ENCODE results near the gene TBC1D32.

The TBC1D32 gene

GRCh38 chr6:121158438-121158837, 175.8 kb downstream of the TBC1D32 start:
- H3K36me3 ChIP-seq (ENCODE audit: control insufficient read depth in 2 of 2, insufficient read depth in 1 of 2, low read length in 2 of 2) = peaks cover 0 to 33% of the 10 kb centered on the region in 2 experiments; a peak in 1 of 3 replicates
- H3K4me1 ChIP-seq (ENCODE audit: control insufficient read depth, insufficient read depth, low read length) = no peaks in the 10 kb centered on the region
- H3K27ac ChIP-seq (ENCODE audit: extremely low read depth, low read depth, low read length) = no peak overlapping the region
- ChIA-PET POLR2A (no interaction called here), CTCF (no interaction called here)
- TF ChIP-seq ZNF37A (tag by site-specific recombination; IDR thresholded peaks at IDR 0.05) (no peak), ZNF747 (tag by site-specific recombination; IDR thresholded peaks at IDR 0.05) (no peak), ZBTB17 (tag by site-specific recombination; IDR thresholded peaks at IDR 0.05) (no peak), ZNF302 (tag by site-specific recombination; IDR thresholded peaks at IDR 0.05; ENCODE audit: low read depth) (no peak), ZNF157 (tag by site-specific recombination; IDR thresholded peaks at IDR 0.05) (no peak), ZNF596 (tag by site-specific recombination; IDR thresholded peaks at IDR 0.05) (no peak), ZNF211 (tag by site-specific recombination; IDR thresholded peaks at IDR 0.05; ENCODE audit: low read depth) (no peak), PRDM1 (tag by site-specific recombination; IDR thresholded peaks at IDR 0.05) (no peak), ZNF514 (tag by site-specific recombination; IDR thresholded peaks at IDR 0.05) (no peak), ZNF548 (tag by site-specific recombination; IDR thresholded peaks at IDR 0.05) (no peak)
- TF ChIP-seq, protein P1, sequence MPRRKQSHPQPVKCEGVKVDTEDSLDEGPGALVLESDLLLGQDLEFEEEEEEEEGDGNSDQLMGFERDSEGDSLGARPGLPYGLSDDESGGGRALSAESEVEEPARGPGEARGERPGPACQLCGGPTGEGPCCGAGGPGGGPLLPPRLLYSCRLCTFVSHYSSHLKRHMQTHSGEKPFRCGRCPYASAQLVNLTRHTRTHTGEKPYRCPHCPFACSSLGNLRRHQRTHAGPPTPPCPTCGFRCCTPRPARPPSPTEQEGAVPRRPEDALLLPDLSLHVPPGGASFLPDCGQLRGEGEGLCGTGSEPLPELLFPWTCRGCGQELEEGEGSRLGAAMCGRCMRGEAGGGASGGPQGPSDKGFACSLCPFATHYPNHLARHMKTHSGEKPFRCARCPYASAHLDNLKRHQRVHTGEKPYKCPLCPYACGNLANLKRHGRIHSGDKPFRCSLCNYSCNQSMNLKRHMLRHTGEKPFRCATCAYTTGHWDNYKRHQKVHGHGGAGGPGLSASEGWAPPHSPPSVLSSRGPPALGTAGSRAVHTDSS (tag by site-specific recombination; IDR thresholded peaks at IDR 0.05) = no peak
- TF ChIP-seq, protein P2, sequence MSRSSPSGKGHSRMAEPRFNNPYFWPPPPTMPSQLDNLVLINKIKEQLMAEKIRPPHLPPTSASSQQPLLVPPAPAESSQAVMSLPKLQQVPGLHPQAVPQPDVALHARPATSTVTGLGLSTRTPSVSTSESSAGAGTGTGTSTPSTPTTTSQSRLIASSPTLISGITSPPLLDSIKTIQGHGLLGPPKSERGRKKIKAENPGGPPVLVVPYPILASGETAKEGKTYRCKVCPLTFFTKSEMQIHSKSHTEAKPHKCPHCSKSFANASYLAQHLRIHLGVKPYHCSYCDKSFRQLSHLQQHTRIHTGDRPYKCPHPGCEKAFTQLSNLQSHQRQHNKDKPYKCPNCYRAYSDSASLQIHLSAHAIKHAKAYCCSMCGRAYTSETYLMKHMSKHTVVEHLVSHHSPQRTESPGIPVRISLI (tag by site-specific recombination; IDR thresholded peaks at IDR 0.05) = no peak
- no peak overlapping the region for H3K4me3 ChIP-seq (ENCODE audit: low read depth, low read length)
- no peaks in the 10 kb centered on the region for H3K9me3 ChIP-seq (ENCODE audit: control insufficient read depth, insufficient read depth, low read depth, low read length)

DNA sequence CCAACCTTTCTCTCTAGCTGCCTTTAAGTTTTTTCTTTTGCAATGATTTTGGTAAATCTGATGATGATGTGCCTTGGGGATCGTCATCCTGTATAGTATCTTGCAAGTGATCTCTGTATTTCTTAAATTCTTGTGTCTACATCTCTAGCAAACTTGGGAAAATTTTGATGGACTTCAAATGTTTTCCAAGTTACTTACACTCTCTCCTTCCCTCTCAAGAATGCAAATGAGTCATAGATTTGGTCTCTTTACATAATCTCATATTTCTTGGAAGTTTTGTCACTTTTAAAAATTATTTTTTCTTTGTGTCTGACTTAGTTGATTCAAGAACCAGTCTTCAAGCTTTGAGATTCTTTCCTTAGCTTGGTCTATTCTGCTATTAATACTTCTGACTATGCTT, 176.4 kb downstream of the TBC1D32 start:
- ChIA-PET CTCF (no interaction called here), POLR2A (no interaction called here)
- no peaks in the 10 kb centered on the region for H3K9me3 ChIP-seq (ENCODE audit: control insufficient read depth, insufficient read depth, low read depth, low read length)
- H3K27ac ChIP-seq (ENCODE audit: extremely low read depth, low read depth, low read length) = no peak overlapping the region
- H3K4me3 ChIP-seq (ENCODE audit: low read depth, low read length) = no peak overlapping the region
- TF ChIP-seq KLF1 (tag by site-specific recombination; IDR thresholded peaks at IDR 0.05) (no peak), ZNF394 (tag by site-specific recombination; IDR thresholded peaks at IDR 0.05; ENCODE audit: borderline replicate concordance) (no peak), ZNF624 (tag by site-specific recombination; IDR thresholded peaks at IDR 0.05) (no peak), ZNF600 (tag by site-specific recombination; IDR thresholded peaks at IDR 0.05) (no peak), ZNF426 (tag by site-specific recombination; IDR thresholded peaks at IDR 0.05) (no peak), ZNF677 (tag by site-specific recombination; IDR thresholded peaks at IDR 0.05) (no peak)
- TF ChIP-seq, protein P3, sequence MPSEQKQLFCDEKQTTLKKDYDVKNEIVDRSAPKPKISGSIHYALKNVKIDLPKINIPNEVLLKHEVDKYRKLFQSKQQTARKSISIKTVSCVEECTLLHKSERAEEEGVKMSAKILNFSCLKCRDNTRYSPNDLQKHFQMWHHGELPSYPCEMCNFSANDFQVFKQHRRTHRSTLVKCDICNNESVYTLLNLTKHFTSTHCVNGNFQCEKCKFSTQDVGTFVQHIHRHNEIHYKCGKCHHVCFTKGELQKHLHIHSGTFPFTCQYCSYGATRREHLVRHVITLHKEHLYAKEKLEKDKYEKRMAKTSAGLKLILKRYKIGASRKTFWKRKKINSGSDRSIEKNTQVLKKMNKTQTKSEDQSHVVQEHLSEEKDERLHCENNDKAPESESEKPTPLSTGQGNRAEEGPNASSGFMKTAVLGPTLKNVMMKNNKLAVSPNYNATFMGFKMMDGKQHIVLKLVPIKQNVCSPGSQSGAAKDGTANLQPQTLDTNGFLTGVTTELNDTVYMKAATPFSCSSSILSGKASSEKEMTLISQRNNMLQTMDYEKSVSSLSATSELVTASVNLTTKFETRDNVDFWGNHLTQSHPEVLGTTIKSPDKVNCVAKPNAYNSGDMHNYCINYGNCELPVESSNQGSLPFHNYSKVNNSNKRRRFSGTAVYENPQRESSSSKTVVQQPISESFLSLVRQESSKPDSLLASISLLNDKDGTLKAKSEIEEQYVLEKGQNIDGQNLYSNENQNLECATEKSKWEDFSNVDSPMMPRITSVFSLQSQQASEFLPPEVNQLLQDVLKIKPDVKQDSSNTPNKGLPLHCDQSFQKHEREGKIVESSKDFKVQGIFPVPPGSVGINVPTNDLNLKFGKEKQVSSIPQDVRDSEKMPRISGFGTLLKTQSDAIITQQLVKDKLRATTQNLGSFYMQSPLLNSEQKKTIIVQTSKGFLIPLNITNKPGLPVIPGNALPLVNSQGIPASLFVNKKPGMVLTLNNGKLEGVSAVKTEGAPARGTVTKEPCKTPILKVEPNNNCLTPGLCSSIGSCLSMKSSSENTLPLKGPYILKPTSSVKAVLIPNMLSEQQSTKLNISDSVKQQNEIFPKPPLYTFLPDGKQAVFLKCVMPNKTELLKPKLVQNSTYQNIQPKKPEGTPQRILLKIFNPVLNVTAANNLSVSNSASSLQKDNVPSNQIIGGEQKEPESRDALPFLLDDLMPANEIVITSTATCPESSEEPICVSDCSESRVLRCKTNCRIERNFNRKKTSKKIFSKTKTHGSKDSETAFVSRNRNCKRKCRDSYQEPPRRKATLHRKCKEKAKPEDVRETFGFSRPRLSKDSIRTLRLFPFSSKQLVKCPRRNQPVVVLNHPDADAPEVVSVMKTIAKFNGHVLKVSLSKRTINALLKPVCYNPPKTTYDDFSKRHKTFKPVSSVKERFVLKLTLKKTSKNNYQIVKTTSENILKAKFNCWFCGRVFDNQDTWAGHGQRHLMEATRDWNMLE (tag by site-specific recombination; conservative IDR thresholded peaks at IDR 0.05; ENCODE audit: low read depth) = no peak
- peaks cover 0 to 38% of the 10 kb centered on the region in 2 experiments; a peak in 1 of 3 replicates for H3K36me3 ChIP-seq (ENCODE audit: control insufficient read depth in 2 of 2, insufficient read depth in 1 of 2, low read length in 2 of 2)
- H3K4me1 ChIP-seq (ENCODE audit: control insufficient read depth, insufficient read depth, low read length) = no peaks in the 10 kb centered on the region
